ENCODE results near the gene INPP5D. TPM values are rescaled to one million over a fixed set of nuclear protein-coding genes. Genes with fewer than 3 reads are reported as not detected.
A peak's percentile ranks its signal among the peaks of the same experiment; 100 is the strongest.
"Not testable (repeated sequence)": the region's sequence is repeated elsewhere in the genome, so short reads cannot be mapped to it uniquely, and the experiment has no call there.

The INPP5D gene
- total RNA-seq, 1 experiment from 2014 or later = 1.7 TPM

- Histone ChIP-seq H3K4me3 (ENCODE audit: insufficient read depth, low read depth, low read length) (no peak overlapping the region), H3K36me3 (replicated peaks; ENCODE audit: control insufficient read depth, insufficient read depth, low read length) (peaks cover 1% of the 10 kb centered on the region; the same call in 1 of the 2 replicates), H3K27me3 (ENCODE audit: control insufficient read depth, insufficient read depth, low read length) (no peaks in the 10 kb centered on the region; the same call in 1 of the 2 replicates)
- DNase-seq = peak; percentile 9
Measured at GRCh38 chr2:233198026-233198425, 137.9 kb downstream of the INPP5D start.

GRCh38 chr2:233199870-233200269, 139.7 kb downstream of the INPP5D start:
- no peak for DNase-seq

DNA sequence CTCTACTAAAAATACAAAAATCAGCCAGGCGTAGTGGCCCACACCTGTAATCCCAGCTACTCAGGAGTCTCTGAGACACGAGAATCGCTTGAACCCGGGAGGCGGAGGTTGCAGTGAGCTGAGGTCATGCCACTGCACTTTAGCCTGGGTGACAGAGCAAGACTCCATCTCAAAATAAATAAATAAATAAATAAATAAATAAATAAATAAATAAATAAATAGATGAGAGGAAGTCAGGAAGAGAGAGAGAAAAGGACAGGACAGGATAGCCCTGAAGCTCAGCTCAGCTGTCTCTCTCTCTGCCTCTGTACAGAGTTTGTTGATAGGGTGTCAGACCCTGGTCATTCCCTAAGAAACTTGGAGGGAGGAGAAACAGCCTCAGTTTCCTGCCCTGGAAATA, 140.6 kb downstream of the INPP5D start:
- DNase-seq; H3K27me3 ChIP-seq (ENCODE audit: control insufficient read depth, insufficient read depth, low read length); H3K4me3 ChIP-seq (ENCODE audit: insufficient read depth, low read depth, low read length); H3K36me3 ChIP-seq (replicated peaks; ENCODE audit: control insufficient read depth, insufficient read depth, low read length): not testable (repeated sequence)

More at GRCh38 chr2:233199870-233200269, 139.7 kb downstream of the INPP5D start:
- no peak overlapping the region for H3K4me3 ChIP-seq (ENCODE audit: insufficient read depth, low read depth, low read length)
- H3K27me3 ChIP-seq (ENCODE audit: control insufficient read depth, insufficient read depth, low read length) = no peaks in the 10 kb centered on the region; the same call in 1 of the 2 replicates
- H3K36me3 ChIP-seq (replicated peaks; ENCODE audit: control insufficient read depth, insufficient read depth, low read length) = peaks cover 1% of the 10 kb centered on the region; the same call in 1 of the 2 replicates

DNA sequence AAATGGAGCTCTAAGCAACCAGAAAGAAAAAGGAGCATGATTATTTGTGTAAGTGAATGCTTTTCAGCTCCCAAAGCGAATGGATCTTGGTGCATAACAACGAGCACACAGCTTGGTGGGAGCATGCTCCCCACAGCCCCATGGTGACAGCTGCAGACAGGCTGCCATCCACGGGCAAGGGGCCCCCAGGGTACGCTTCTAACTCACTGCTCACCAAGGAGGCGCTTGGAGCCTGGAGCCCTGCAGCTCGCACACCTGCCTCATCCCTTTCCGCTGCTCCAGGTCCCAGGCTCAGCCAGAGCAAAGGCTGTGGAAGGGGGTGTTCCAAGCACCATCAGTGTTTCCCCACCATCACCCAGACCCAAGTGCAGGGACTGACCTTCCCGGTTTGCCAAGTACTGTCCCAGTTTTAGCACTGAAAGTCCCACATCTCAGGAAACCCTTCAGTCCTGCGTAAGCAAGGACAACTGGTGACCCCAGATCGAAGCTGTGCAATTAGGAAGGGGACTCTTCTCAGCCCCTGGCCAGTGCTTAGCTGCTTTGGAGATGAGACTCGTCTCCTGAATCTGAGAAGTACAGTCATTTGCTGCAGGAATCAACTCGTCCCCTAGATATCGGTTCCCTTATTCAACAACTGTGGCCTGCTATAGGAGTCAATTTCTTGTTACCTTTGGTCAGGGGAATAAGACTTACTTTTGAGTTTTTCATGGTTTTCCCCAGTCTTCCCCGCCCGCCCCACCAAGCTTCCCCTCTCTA, 141.3 kb downstream of the INPP5D start:
- H3K36me3 ChIP-seq (replicated peaks; ENCODE audit: control insufficient read depth, insufficient read depth, low read length) = peaks cover 1% of the 10 kb centered on the region; the same call in 1 of the 2 replicates
- no peak for DNase-seq
- H3K4me3 ChIP-seq (ENCODE audit: insufficient read depth, low read depth, low read length) = no peak overlapping the region
- H3K27me3 ChIP-seq (ENCODE audit: control insufficient read depth, insufficient read depth, low read length) = no peaks in the 10 kb centered on the region; the same call in 1 of the 2 replicates

GRCh38 chr2:233202531-233202944, 142.4 kb downstream of the INPP5D start:
- Histone ChIP-seq H3K36me3 (replicated peaks; ENCODE audit: control insufficient read depth, insufficient read depth, low read length) (peaks cover 1% of the 10 kb centered on the region; the same call in 1 of the 2 replicates), H3K4me3 (ENCODE audit: insufficient read depth, low read depth, low read length) (no peak overlapping the region), H3K27me3 (ENCODE audit: control insufficient read depth, insufficient read depth, low read length) (no peaks in the 10 kb centered on the region; the same call in 1 of the 2 replicates)
- DNase-seq = no peak

- no peak overlapping the region for H3K4me3 ChIP-seq (ENCODE audit: insufficient read depth, low read depth, low read length)
- H3K36me3 ChIP-seq (replicated peaks; ENCODE audit: control insufficient read depth, insufficient read depth, low read length) = peaks cover 1% of the 10 kb centered on the region; the same call in 1 of the 2 replicates
- no peaks in the 10 kb centered on the region; the same call in 1 of the 2 replicates for H3K27me3 ChIP-seq (ENCODE audit: control insufficient read depth, insufficient read depth, low read length)
- DNase-seq = no peak
Measured at GRCh38 chr2:233203060-233203459, 142.9 kb downstream of the INPP5D start.

GRCh38 chr2:233204286-233204936, 144.3 kb downstream of the INPP5D start:
- H3K36me3 ChIP-seq (replicated peaks; ENCODE audit: control insufficient read depth, insufficient read depth, low read length) = peaks cover 1% of the 10 kb centered on the region; the same call in 1 of the 2 replicates
- DNase-seq = peak; percentile 54
- no peaks in the 10 kb centered on the region; the same call in 1 of the 2 replicates for H3K27me3 ChIP-seq (ENCODE audit: control insufficient read depth, insufficient read depth, low read length)
- H3K4me3 ChIP-seq (ENCODE audit: insufficient read depth, low read depth, low read length) = no peak overlapping the region

DNA sequence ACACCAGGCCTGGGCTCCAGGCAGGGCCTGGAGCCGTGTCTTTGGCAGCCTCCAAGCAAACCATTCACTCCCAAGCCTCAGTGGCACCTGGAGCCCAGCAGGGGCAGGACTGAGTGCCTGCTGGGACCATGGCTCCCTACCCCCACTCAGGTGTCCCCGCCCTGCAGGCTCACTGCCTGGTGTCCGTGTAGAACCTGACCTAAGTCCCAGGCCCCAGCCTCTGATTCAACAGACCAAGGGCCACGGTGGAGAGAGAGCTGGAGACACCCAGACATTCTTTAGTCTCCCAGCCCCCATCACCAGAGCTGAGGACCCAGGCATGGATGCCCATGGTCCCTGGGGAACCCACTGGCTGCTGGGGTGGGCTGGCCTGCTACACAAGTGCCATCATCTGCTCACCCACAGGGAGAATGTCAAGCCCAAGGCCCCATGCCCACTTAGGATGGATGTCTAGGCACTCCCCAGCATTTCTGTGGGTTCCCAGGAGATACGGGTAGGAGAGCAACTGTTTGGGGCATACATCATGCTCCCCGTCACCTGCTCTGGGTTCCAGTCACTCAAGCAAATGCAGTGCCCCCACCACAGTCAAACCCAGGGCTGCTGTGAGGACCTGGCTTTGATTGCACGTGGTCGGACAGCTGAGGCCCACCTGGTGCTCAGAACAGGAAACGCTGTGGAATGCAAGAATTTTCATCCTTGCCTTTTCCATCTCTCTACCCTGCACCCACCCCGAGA, 148.4 kb downstream of the INPP5D start:
- H3K4me3 ChIP-seq (ENCODE audit: insufficient read depth, low read depth, low read length) = no peak overlapping the region
- no peaks in the 10 kb centered on the region for H3K27me3 ChIP-seq (ENCODE audit: control insufficient read depth, insufficient read depth, low read length)
- DNase-seq = peak; percentile 52
- H3K36me3 ChIP-seq (replicated peaks; ENCODE audit: control insufficient read depth, insufficient read depth, low read length) = no peaks in the 10 kb centered on the region

GRCh38 chr2:233209117-233209532, 149.0 kb downstream of the INPP5D start:
- H3K4me3 ChIP-seq (ENCODE audit: insufficient read depth, low read depth, low read length) = no peak overlapping the region
- no peak for DNase-seq
- H3K27me3 ChIP-seq (ENCODE audit: control insufficient read depth, insufficient read depth, low read length) = no peaks in the 10 kb centered on the region
- H3K36me3 ChIP-seq (replicated peaks; ENCODE audit: control insufficient read depth, insufficient read depth, low read length) = no peaks in the 10 kb centered on the region

GRCh38 chr2:233209533-233210171, 149.5 kb downstream of the INPP5D start:
- H3K27me3 ChIP-seq (ENCODE audit: control insufficient read depth, insufficient read depth, low read length) = no peaks in the 10 kb centered on the region
- H3K4me3 ChIP-seq (ENCODE audit: insufficient read depth, low read depth, low read length) = no peak overlapping the region
- H3K36me3 ChIP-seq (replicated peaks; ENCODE audit: control insufficient read depth, insufficient read depth, low read length) = no peaks in the 10 kb centered on the region
- DNase-seq = peak; percentile 89

GRCh38 chr2:233210281-233210680, 150.1 kb downstream of the INPP5D start:
- Histone ChIP-seq H3K27me3 (ENCODE audit: control insufficient read depth, insufficient read depth, low read length) (no peaks in the 10 kb centered on the region), H3K4me3 (ENCODE audit: insufficient read depth, low read depth, low read length) (no peak overlapping the region), H3K36me3 (replicated peaks; ENCODE audit: control insufficient read depth, insufficient read depth, low read length) (no peaks in the 10 kb centered on the region)
- DNase-seq = peak; percentile 40

DNA sequence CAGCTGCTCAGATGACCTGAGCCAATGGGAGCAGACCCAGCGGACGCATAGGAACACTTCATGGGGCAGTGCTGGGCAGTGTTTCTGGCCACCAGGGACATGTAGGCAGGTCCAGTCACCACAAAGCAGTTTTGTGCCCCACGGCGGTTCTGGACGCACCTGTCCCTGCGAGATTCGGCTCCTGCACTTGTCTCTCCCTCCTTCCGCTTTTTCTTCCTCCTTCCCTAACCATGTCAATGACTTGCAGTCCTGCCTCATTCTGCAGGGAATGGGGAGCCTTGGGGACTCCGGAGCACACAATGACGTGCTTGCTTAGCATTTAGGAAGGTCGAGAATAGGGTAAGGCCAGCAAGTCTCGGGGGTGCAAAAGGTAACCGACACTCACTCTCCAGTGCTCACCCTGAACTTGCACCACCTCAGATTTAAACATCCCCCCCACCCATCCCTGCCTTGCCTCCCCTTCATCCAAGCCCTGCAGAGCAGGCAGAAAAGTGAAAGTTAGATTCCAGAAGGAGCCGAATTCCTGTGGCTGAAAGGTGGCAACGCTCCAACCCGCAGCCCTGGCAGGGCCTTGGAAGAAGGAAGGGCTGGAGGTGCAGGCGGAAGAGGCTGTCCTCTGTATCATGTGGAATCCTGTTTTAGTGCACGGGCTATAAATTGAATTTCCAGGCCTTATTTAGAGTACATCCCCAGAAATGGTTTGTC, 150.9 kb downstream of the INPP5D start:
- Histone ChIP-seq H3K27me3 (ENCODE audit: control insufficient read depth, insufficient read depth, low read length) (no peaks in the 10 kb centered on the region), H3K4me3 (ENCODE audit: insufficient read depth, low read depth, low read length) (no peak overlapping the region), H3K36me3 (replicated peaks; ENCODE audit: control insufficient read depth, insufficient read depth, low read length) (no peaks in the 10 kb centered on the region)
- peak; percentile 39 for DNase-seq

- no peak overlapping the region for H3K4me3 ChIP-seq (ENCODE audit: insufficient read depth, low read depth, low read length)
Measured at GRCh38 chr2:233211548-233211895, 151.4 kb downstream of the INPP5D start.

DNA sequence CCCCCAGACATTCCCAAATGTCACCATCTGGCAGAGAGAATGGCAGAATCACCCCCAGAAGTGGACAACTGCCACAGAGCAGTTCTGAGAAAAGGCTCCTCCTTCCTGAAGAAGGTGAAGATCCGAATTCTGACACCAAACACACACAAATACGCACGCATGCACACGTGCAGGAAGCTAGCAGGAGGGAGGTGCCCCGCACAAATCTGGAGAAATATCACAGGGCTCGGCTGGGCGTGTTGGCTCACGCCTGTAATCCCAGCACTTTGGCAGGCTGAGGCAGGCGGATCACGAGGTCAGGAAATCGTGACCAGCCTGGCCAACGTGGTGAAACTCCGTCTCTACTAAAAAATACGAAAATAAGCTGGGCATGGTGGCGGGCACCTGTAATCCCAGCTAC, 152.9 kb downstream of the INPP5D start:
- DNase-seq = no peak
- Histone ChIP-seq H3K4me3 (ENCODE audit: insufficient read depth, low read depth, low read length) (no peak overlapping the region), H3K36me3 (replicated peaks; ENCODE audit: control insufficient read depth, insufficient read depth, low read length) (no peaks in the 10 kb centered on the region), H3K27me3 (ENCODE audit: control insufficient read depth, insufficient read depth, low read length) (no peaks in the 10 kb centered on the region)

More at GRCh38 chr2:233211548-233211895, 151.4 kb downstream of the INPP5D start:
- no peaks in the 10 kb centered on the region for H3K36me3 ChIP-seq (replicated peaks; ENCODE audit: control insufficient read depth, insufficient read depth, low read length)
- no peak for DNase-seq
- H3K27me3 ChIP-seq (ENCODE audit: control insufficient read depth, insufficient read depth, low read length) = no peaks in the 10 kb centered on the region

Measured in H7 (cell line).